Common myeloid progenitor, CD34-positive (primary cell): ENCODE measurements around the gene SMO. TPM values are rescaled to one million over a fixed set of nuclear protein-coding genes. Genes with fewer than 3 reads are reported as not detected.

Experiments
- CTCF ChIA-PET: fragments of 350-600 bp; sonication (Branson Sonifier 250); formaldehyde crosslinking; loops from one replicate; lab custom pipeline; 2021; ENCODE audit warnings: antibody characterized with exemption; lab: Charles Lee
- POLR2A ChIA-PET: fragments of 350-600 bp; sonication (Branson Sonifier 250); formaldehyde crosslinking; loops from one replicate; lab custom pipeline; 2021; ENCODE audit warnings: antibody characterized with exemption; lab: Charles Lee
- DNase-seq, 3 donors: peaks; one replicate each; pipeline versions ENCODE4 v3.0.0 to v3.0.0-alpha.2; 2013
- H3K27ac ChIP-seq, 2 experiments: 1 replicate in 1 of 2; 2 replicates in 1 of 2; pipeline ENCODE4 v1.7.0; 2013; ENCODE audit warnings: inconsistent platforms in 2 of 2, low read length in 2 of 2, mild to moderate bottlenecking in 2 of 2, low read depth in 1 of 2, moderate library complexity in 1 of 2; ENCODE audit not compliant: severe bottlenecking in 2 of 2, insufficient read depth in 1 of 2, poor library complexity in 1 of 2
- H3K27me3 ChIP-seq, 5 experiments: replicated peaks in 2 of 5; 1 replicate in 3 of 5; 2 replicates in 2 of 5; pipeline versions ENCODE4 v1.6.1 to v1.7.0; 2013; ENCODE audit warnings: low read length in 4 of 5, mild to moderate bottlenecking in 2 of 5, moderate library complexity in 2 of 5, inconsistent platforms in 1 of 5; ENCODE audit not compliant: insufficient read depth in 5 of 5, control insufficient read depth in 4 of 5
- H3K36me3 ChIP-seq, 4 experiments: 1 replicate in 2 of 4; 2 replicates in 2 of 4; pipeline versions ENCODE4 v1.6.1 to v1.7.0; 2013; ENCODE audit warnings: low read length in 3 of 4, control low read depth in 1 of 4, mild to moderate bottlenecking in 1 of 4; ENCODE audit not compliant: control insufficient read depth in 4 of 4, insufficient read depth in 4 of 4
- H3K4me1 ChIP-seq, 4 experiments: 1 replicate in 3 of 4; 2 replicates in 1 of 4; pipeline versions ENCODE4 v1.6.1 to v1.7.1; 2013; ENCODE audit warnings: low read length in 3 of 4, mild to moderate bottlenecking in 3 of 4, control low read depth in 1 of 4, inconsistent platforms in 1 of 4, moderate library complexity in 1 of 4; ENCODE audit not compliant: control insufficient read depth in 4 of 4, insufficient read depth in 4 of 4; ENCODE audit errors: control extremely low read depth in 1 of 4
- H3K4me3 ChIP-seq, 7 experiments: 1 replicate in 4 of 7; 2 replicates in 3 of 7; pipeline versions ENCODE4 v1.5.1 to v1.7.0; 2013; ENCODE audit warnings: mild to moderate bottlenecking in 7 of 7, low read length in 6 of 7, moderate library complexity in 6 of 7, inconsistent platforms in 2 of 7, low read depth in 2 of 7, control low read depth in 1 of 7; ENCODE audit not compliant: insufficient read depth in 4 of 7, control insufficient read depth in 1 of 7; ENCODE audit errors: extremely low read depth in 1 of 7
- H3K9me3 ChIP-seq, 5 experiments: 1 replicate in 4 of 5; 2 replicates in 1 of 5; pipeline versions ENCODE4 v1.6.1 to v1.7.1; 2013; ENCODE audit warnings: low read length in 4 of 5, mild to moderate bottlenecking in 2 of 5, inconsistent platforms in 1 of 5, low read depth in 1 of 5, moderate library complexity in 1 of 5; ENCODE audit not compliant: control insufficient read depth in 4 of 5, insufficient read depth in 2 of 5; ENCODE audit errors: control extremely low read depth in 1 of 5
- WGBS: methylation state at CpG from one replicate; pipeline ENCODE4 v1.1.5; 2013; ENCODE audit not compliant: insufficient coverage; 5-methylcytosine and 5-hydroxymethylcytosine counted together
- polyA plus RNA-seq: library from polyadenylated mRNA; unstranded; fragments of 120-200 nt; gene quantifications from one replicate; pipeline ENCODE4 v1.2.1, GENCODE V29; 2013

The SMO gene
- 13.7 TPM for polyA plus RNA-seq

DNA sequence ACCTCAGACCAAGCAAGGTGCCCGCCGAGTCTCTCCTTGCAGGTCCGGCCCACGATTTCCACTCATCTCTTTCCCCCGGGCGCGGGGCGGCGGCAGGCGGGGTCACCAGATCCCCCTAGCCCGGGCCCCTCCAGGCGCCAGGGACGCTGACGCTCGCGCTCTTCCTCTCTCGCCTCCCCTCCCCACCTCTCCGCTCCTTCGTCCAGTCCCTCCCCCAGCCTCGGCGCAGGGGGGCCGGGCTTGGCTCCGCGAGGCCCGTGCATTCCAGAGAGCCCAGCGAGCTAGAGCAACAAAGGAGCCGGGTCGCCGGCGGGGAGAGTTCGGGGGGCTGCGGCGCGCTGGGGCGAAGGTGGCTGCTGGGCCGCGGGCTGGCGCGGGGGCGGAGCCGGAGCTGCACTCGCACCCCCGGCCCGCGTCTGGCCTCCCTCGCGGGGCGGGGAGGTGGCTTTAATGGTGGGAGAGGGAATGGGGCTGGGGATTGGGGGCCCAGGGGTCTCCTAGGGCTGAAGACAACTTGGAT is at the start of gene SMO:
Gene SMO (plus strand): TSS at position 262 of the 520 bp plus-strand sequence. CDS start 519 bp downstream, outside the sequence.
- peak within 1 kb of the TSS; percentile 47 to 86 (median 72) for H3K4me3 ChIP-seq
- peaks cover 0 to 3% (median 2%) of the 10 kb centered on the region in 4 experiments for H3K36me3 ChIP-seq
- H3K9me3 ChIP-seq: no peaks in the 10 kb centered on the region
- CTCF ChIA-PET: interaction anchor here (1.2 kb wide), 1 partner anchor 19 kb away, joined by 3 read pairs; no protein-coding TSS in a partner anchor
- peak within 1 kb of the TSS in 1 of 2 experiments; percentile 30 for H3K27ac ChIP-seq
- H3K4me1 ChIP-seq: peaks cover 0 to 19% (median 16%) of the 10 kb centered on the region in 4 experiments
- peak; percentile 26 to 76 (median 67) for DNase-seq
- H3K27me3 ChIP-seq: peaks cover 0 to 3% (median 0%) of the 10 kb centered on the region in 5 experiments
- POLR2A ChIA-PET: interaction anchor here (0.9 kb wide), 1 partner anchor 18 kb away, joined by 3 read pairs; no protein-coding TSS in a partner anchor
- WGBS: 0% methylated on average over 1 of the region's 48 CpGs

DNA sequence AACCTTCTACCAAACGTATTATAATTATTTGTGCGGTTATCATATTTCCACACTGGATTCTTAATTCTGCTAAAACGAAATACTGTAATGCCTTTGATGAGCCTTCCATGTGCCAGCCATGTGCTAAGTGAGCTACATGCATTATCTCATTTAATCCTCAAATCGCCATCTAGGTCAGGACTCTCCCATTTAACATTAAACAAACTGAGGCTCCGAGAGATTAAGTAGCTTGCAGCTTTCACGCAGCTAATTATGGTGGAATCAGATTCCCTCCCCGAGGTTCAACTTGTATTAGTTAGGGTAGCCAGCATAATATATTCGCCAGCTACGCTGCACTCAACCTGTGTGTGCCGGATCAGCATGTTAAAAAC is 44.7 kb upstream of the SMO start:
- Histone ChIP-seq H3K4me3 (peak overlapping the region in 5 of 7 experiments; percentile 70 to 83 (median 78)), H3K27me3 (no peaks in the 10 kb centered on the region), H3K9me3 (no peaks in the 10 kb centered on the region), H3K27ac (no peak overlapping the region), H3K36me3 (peaks cover 0 to 5% (median 0%) of the 10 kb centered on the region in 4 experiments), H3K4me1 (peaks cover 3 to 41% (median 33%) of the 10 kb centered on the region in 4 experiments)
- 44% methylated on average over 10 of the region's 10 CpGs for WGBS
- no peak for DNase-seq
- ChIA-PET POLR2A (interaction anchor here (0.6 kb wide), 1 partner anchor 48 kb away, joined by 3 read pairs; no protein-coding TSS in a partner anchor), CTCF (interaction anchor here (1.0 to 1.5 kb wide), 3 partner anchors 11 to 52 kb away, joined by 3 to 7 read pairs (median 4); no protein-coding TSS in a partner anchor)

DNA sequence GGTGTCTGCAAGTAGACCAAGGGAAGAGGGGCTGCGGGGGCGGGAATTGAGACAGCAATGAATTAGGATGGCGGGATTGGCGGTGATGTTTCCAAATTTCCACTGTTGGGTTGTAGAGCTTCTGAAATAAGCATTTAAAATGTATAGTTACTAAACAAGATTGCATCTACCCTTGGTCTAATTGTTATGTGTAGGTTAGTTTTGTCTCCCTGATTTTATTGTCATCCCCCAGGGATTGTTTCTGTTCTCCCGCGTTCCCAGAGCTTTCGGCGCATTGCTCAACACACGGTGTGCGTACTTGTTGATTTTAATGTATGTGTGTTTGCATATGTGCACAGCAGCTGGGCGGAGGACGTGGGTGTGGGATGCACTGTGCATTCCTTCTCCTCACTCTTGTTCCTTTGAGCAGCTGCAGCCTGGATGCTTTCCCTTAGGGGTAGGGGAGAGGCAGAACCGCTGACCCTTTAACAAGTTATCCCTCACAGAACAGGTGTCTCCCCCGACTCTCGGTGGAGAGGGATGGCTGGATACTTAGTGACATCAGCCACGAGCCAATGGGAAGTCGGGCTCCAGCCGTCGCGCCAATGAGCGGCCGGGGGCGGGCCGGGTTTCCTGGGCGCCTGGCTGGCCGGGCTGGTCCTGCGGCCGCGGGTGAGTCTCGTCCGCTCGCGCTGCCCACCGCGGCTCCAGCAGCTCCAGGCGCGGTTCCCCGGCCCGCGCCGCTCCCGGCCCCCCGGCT is 44.2 kb upstream of the SMO start, which contains the start of gene TSPAN33:
Gene TSPAN33 (plus strand): TSS at position 613 of the 739 bp plus-strand sequence. CDS start 274 bp downstream, outside the sequence.
- H3K9me3 ChIP-seq: no peaks in the 10 kb centered on the region
- WGBS: 1% methylated on average over 20 of the region's 43 CpGs
- H3K4me3 ChIP-seq: peak within 1 kb of the TSS; percentile 68 to 83 (median 74)
- no peaks in the 10 kb centered on the region for H3K27me3 ChIP-seq
- peak in 2 of 3 donors; percentile 45 to 57 for DNase-seq
- ChIA-PET CTCF (interaction anchor here (1.0 to 1.5 kb wide), 3 partner anchors 12 to 53 kb away, joined by 3 to 7 read pairs (median 4); no protein-coding TSS in a partner anchor), POLR2A (interaction anchor here (0.6 kb wide), 1 partner anchor 49 kb away, joined by 3 read pairs; no protein-coding TSS in a partner anchor)
- peaks cover 0 to 5% (median 0%) of the 10 kb centered on the region in 4 experiments for H3K36me3 ChIP-seq
- H3K27ac ChIP-seq: peak within 1 kb of the TSS in 1 of 2 experiments; percentile 73
- H3K4me1 ChIP-seq: peaks cover 3 to 46% (median 38%) of the 10 kb centered on the region in 4 experiments

DNA sequence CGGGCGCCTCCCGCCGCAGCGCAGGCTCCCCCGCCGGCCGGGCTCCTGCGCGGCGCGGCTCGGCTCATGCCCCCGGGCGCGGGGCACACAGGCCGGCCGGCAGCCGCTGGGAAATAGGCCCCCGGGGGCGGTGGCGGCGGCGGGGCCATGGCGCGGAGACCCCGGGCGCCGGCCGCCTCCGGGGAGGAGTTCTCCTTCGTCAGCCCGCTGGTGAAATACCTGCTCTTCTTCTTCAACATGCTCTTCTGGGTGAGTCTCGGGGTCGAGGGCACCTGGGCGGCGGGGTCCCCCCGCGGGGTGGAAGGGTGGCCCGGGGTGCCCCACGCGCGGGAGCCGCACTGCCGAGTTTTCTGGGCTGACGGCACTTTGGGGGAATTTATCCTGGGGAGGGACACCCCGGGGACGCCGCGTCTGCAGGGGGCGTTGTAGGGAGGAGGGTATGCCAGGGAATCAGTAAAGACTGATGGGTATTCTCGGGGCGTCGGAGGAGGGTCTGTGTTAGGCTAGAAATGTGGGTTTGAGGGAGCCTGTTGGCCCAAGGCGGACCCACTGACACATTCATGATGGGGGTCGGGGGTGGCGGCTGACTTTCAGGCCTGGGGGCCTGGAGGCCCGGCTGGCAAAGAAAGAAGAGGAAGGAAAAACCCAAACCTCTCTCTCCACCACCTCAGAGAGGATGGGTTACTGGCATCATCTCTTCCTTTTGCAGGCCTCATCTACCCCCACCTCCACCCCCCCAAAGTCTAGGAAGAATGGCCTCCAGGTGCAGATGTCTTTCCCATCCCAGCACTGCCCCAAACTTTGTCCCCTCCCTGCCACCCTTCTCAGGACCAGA is 43.4 kb upstream of the SMO start:
- H3K9me3 ChIP-seq: no peaks in the 10 kb centered on the region
- H3K36me3 ChIP-seq: peaks cover 0 to 5% (median 0%) of the 10 kb centered on the region in 4 experiments
- H3K4me1 ChIP-seq: peaks cover 3 to 54% (median 46%) of the 10 kb centered on the region in 4 experiments
- peak overlapping the region; percentile 68 to 83 (median 74) for H3K4me3 ChIP-seq
- H3K27ac ChIP-seq: peak overlapping the region in 1 of 2 experiments; percentile 73
- DNase-seq: peak in 2 of 3 donors; percentile 20 to 26
- H3K27me3 ChIP-seq: no peaks in the 10 kb centered on the region
- WGBS: 0% methylated on average over 53 of the region's 58 CpGs
- POLR2A ChIA-PET: interaction anchor here (0.6 kb wide), 1 partner anchor 1117 kb away, joined by 3 read pairs; no protein-coding TSS in a partner anchor
- CTCF ChIA-PET: interaction anchor here (1.1 to 3.4 kb wide), 4 partner anchors 19 to 54 kb away, joined by 3 to 19 read pairs (median 6); no protein-coding TSS in a partner anchor

DNA sequence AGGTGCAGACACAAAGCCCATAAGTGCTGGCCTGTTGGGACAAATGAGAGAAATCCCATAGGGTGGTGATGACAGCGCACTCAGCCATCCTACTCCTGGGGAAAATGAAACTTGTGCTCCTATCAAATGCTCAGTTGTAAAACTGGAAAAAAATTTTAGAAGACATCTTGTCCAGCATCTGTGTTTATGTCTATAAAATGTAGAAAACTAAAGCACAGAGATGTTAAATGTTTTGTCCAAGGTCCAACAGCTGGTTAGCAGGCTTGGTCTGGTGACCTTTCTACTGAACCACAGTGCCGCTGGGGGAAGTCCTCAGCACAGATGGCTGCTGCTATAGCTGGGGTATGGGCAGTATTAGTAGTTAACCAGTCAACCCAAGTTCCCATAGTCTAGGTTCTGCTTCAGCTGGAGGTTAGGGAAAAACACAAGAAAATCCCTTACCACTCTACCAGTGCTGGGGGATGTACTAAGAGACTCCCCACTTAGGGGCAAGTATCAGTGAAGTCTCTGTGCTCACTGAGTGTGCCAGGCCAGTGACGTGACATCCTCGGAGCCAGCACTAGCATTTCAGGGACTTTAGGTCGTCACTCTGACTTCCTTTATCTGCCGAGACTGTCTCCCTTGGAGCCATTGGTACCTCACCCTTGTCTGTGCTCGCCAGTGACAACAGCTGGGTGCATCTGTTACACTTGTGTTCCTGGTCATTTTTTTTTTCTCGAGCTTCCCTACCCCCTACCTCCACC is 42.0 kb upstream of the SMO start:
- ChIA-PET POLR2A (interaction anchor here (1.0 kb wide), 1 partner anchor 55 kb away, joined by 4 read pairs; no protein-coding TSS in a partner anchor), CTCF (interaction anchor here (1.2 to 3.4 kb wide), 4 partner anchors 13 to 55 kb away, joined by 3 to 19 read pairs (median 4); no protein-coding TSS in a partner anchor)
- no peak overlapping the region for H3K27ac ChIP-seq
- peaks cover 0 to 5% (median 0%) of the 10 kb centered on the region in 4 experiments for H3K36me3 ChIP-seq
- no peak overlapping the region for H3K4me3 ChIP-seq
- peaks cover 3 to 68% (median 55%) of the 10 kb centered on the region in 4 experiments for H3K4me1 ChIP-seq
- no peaks in the 10 kb centered on the region for H3K27me3 ChIP-seq
- peak in 1 of 3 donors; percentile 19 for DNase-seq
- no peaks in the 10 kb centered on the region for H3K9me3 ChIP-seq
- 95% methylated on average over 4 of the region's 8 CpGs for WGBS
